Astrocyte (in vitro differentiated cells and primary cell): ENCODE data around the gene SLC16A3. TPM values are rescaled to one million over a fixed set of nuclear protein-coding genes. Genes with fewer than 3 reads are reported as not detected.

ENCODE experiments used
- DNase-seq: peaks from one replicate; pipeline ENCODE4 v3.0.0-alpha.2; 2010; ENCODE audit warnings: low read depth
- FAIRE-seq: peaks from 2 replicates; lab custom pipeline; 2011; peaks lifted over from hg19 to GRCh38; lab: Jason Lieb, UNC
- H2AFZ ChIP-seq: 2 replicates; pipeline ENCODE4 v1.6.0; 2012; ENCODE audit warnings: low read depth, low read length, inconsistent platforms
- H3K27ac ChIP-seq: 2 replicates; pipeline ENCODE4 v1.5.1; 2011; ENCODE audit warnings: low read depth, low read length, inconsistent platforms
- H3K27me3 ChIP-seq: 2 replicates; pipeline ENCODE4 v1.6.0; 2011; ENCODE audit warnings: low read length, inconsistent platforms; ENCODE audit not compliant: insufficient read depth
- H3K36me3 ChIP-seq: 2 replicates; pipeline ENCODE4 v1.5.1; 2011; ENCODE audit warnings: low read length, inconsistent platforms; ENCODE audit not compliant: insufficient read depth
- H3K4me1 ChIP-seq: 2 replicates; pipeline ENCODE4 v1.5.1; 2011; ENCODE audit warnings: low read length, inconsistent platforms; ENCODE audit not compliant: insufficient read depth
- H3K4me2 ChIP-seq: 2 replicates; pipeline ENCODE4 v1.6.0; 2012; ENCODE audit warnings: low read length, inconsistent platforms
- H3K4me3 ChIP-seq: 2 replicates; pipeline ENCODE4 v1.5.1; 2011; ENCODE audit warnings: low read depth, mild to moderate bottlenecking, low read length, inconsistent platforms; ENCODE audit not compliant: insufficient read depth
- H3K79me2 ChIP-seq: 2 replicates; pipeline ENCODE4 v1.6.0; 2012; ENCODE audit warnings: mild to moderate bottlenecking, low read length, inconsistent platforms; ENCODE audit not compliant: insufficient read depth
- H3K9ac ChIP-seq: 2 replicates; pipeline ENCODE4 v1.6.0; 2012; ENCODE audit warnings: mild to moderate bottlenecking, low read length, inconsistent platforms
- H3K9me3 ChIP-seq: 2 replicates; pipeline ENCODE4 v1.5.1; 2012; ENCODE audit warnings: low read depth, mild to moderate bottlenecking, low read length, inconsistent platforms; ENCODE audit not compliant: insufficient read depth
- H4K20me1 ChIP-seq: 2 replicates; pipeline ENCODE4 v1.6.0; 2012; ENCODE audit warnings: low read length, inconsistent platforms; ENCODE audit not compliant: insufficient read depth
- H3K27ac Mint-ChIP-seq: one replicate; pipeline ENCODE4 v1.8.0; 2021; ENCODE audit warnings: mild to moderate bottlenecking, mixed read lengths; ENCODE audit not compliant: unreplicated experiment
- H3K27me3 Mint-ChIP-seq: one replicate; pipeline ENCODE4 v1.8.0; 2021; ENCODE audit warnings: low read depth, mixed read lengths; ENCODE audit not compliant: unreplicated experiment
- H3K36me3 Mint-ChIP-seq: one replicate; pipeline ENCODE4 v1.8.0; 2021; ENCODE audit warnings: low read depth, mixed read lengths; ENCODE audit not compliant: unreplicated experiment
- H3K4me1 Mint-ChIP-seq: one replicate; pipeline ENCODE4 v1.8.0; 2021; ENCODE audit warnings: low read depth, mixed read lengths; ENCODE audit not compliant: unreplicated experiment
- H3K4me3 Mint-ChIP-seq: one replicate; pipeline ENCODE4 v1.8.0; 2021; ENCODE audit warnings: mild to moderate bottlenecking, moderate library complexity, mixed read lengths; ENCODE audit not compliant: unreplicated experiment
- H3K9me3 Mint-ChIP-seq: one replicate; pipeline ENCODE4 v1.8.0; 2021; ENCODE audit warnings: mild to moderate bottlenecking, mixed read lengths; ENCODE audit not compliant: unreplicated experiment
- EZH2 ChIP-seq: IDR thresholded peaks from 2 replicates; pipeline ENCODE4 v1.6.1; 2012; ENCODE audit warnings: mild to moderate bottlenecking, low read length, inconsistent platforms; ENCODE audit not compliant: insufficient read depth
- total RNA-seq: library from RNA; stranded (reverse); gene quantifications from 2 replicates; pipeline ENCODE4 v1.2.1, GENCODE V29; 2021
- TF ChIP-seq, protein P1 (sequence below): IDR thresholded peaks from 2 replicates; pipeline ENCODE4 v1.5.1; 2011; ENCODE audit warnings: low read depth, mild to moderate bottlenecking, inconsistent platforms, low read length, moderate library complexity; ENCODE audit not compliant: insufficient read depth

The SLC16A3 gene
- total RNA-seq, 1 donor from 2014 or later, result 292 TPM

DNA sequence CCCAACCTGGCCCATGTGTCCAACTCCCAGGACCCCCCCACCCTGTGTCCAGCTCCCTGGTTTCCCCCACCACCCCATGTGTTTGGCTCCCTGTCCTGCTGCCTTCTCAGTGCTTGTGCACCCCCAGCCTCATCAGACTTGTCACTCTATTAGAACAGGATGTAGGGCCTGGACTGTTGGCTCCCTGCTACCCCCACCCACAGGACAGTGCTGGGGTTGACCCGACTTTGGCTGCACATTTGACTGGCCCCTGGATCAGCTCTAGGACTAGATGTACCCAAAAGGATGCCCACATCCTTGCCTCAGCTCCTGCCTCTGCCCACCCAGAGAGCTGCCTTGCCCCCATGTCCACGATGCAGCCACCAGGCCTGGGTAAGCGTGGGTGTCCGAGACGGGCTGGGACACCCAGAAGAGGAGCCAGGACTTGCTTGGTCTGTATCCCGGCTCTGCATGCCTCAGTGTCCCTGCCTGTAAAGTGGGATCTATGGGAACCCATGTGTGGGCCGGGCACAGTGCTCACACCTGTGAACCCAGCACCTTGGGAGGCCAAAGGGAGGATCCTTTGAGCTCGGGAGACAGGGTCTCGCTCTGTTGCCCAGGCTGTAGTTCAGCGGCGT is 14.7 kb upstream of the SLC16A3 start:
- no peak overlapping the region for H3K4me2 ChIP-seq
- no peak overlapping the region for H3K9ac ChIP-seq
- TF ChIP-seq, protein P1, sequence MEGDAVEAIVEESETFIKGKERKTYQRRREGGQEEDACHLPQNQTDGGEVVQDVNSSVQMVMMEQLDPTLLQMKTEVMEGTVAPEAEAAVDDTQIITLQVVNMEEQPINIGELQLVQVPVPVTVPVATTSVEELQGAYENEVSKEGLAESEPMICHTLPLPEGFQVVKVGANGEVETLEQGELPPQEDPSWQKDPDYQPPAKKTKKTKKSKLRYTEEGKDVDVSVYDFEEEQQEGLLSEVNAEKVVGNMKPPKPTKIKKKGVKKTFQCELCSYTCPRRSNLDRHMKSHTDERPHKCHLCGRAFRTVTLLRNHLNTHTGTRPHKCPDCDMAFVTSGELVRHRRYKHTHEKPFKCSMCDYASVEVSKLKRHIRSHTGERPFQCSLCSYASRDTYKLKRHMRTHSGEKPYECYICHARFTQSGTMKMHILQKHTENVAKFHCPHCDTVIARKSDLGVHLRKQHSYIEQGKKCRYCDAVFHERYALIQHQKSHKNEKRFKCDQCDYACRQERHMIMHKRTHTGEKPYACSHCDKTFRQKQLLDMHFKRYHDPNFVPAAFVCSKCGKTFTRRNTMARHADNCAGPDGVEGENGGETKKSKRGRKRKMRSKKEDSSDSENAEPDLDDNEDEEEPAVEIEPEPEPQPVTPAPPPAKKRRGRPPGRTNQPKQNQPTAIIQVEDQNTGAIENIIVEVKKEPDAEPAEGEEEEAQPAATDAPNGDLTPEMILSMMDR, result no peak
- no peak for TF ChIP-seq EZH2
- H4K20me1 ChIP-seq, result no peaks in the 10 kb centered on the region
- H3K27me3 Mint-ChIP-seq, result no peaks in the 10 kb centered on the region
- H3K27me3 ChIP-seq, result no peaks in the 10 kb centered on the region
- no peaks in the 10 kb centered on the region for H3K9me3 ChIP-seq
- DNase-seq, result no peak
- no peaks in the 10 kb centered on the region for H3K36me3 Mint-ChIP-seq
- no peak overlapping the region for H3K27ac Mint-ChIP-seq
- H2AFZ ChIP-seq, result no peak overlapping the region
- H3K36me3 ChIP-seq, result no peaks in the 10 kb centered on the region
- peaks cover 47% of the 10 kb centered on the region for H3K4me1 ChIP-seq
- H3K9me3 Mint-ChIP-seq, result no peaks in the 10 kb centered on the region
- no peak for FAIRE-seq
- peak overlapping the region; percentile 67 for H3K4me3 Mint-ChIP-seq
- H3K79me2 ChIP-seq, result peaks cover 12% of the 10 kb centered on the region
- H3K4me1 Mint-ChIP-seq, result peaks cover 14% of the 10 kb centered on the region
- no peak overlapping the region for H3K27ac ChIP-seq
- no peak overlapping the region for H3K4me3 ChIP-seq

DNA sequence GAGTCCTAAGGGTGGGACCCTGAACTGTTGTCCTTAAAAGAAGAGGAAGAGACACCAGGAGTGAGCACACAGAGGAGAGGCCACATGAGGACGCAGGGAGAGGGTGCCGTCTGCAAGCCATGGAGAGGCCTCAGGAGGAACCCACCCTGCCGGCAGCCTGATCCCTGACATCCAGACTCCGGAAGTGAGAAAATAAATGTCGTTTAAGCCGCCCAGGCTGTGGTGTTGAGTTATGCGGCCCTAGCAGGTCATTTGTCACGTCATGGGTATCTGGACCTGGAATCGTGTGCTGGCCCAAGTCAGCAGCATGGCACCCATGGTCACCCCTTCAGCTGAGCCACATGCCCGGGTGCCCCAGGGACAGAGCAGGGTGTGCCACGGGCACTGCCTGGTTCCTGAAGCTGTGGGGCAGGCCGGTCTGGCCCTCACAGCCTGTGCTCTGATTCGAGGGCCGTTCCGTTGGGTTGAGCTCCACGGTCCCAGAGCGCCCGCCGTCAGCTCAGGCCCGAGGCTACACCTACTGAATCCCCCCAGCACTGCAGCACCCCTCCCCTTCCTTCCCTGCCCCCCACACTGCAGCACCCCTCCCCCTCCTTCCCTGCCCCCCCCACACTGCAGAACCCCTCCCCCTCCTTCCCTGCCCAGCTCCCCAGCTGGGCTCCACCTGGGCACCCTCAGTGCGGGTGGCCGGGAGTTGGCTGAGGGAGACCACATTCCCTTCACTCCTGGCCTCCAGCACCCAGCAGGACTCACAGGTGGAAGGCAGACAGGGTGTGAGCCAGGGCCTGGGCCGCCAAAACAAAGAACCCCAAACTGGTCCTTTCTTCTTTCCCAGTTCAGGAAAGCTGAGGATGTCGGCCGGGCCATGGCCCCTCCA is 13.5 kb upstream of the SLC16A3 start:
- H3K4me3 Mint-ChIP-seq, result no peak overlapping the region

More for the DNA sequence above, 13.5 kb upstream of the SLC16A3 start:
- H3K4me1 Mint-ChIP-seq, result peaks cover 14% of the 10 kb centered on the region
- Histone ChIP-seq H3K27me3 (no peaks in the 10 kb centered on the region), H3K27ac (peak overlapping the region; percentile 1), H3K4me1 (peaks cover 47% of the 10 kb centered on the region), H3K9me3 (no peaks in the 10 kb centered on the region), H3K4me3 (no peak overlapping the region), H4K20me1 (no peaks in the 10 kb centered on the region), H3K4me2 (no peak overlapping the region), H2AFZ (no peak overlapping the region), H3K79me2 (peaks cover 12% of the 10 kb centered on the region), H3K36me3 (no peaks in the 10 kb centered on the region), H3K9ac (no peak overlapping the region)
- no peaks in the 10 kb centered on the region for H3K9me3 Mint-ChIP-seq
- FAIRE-seq (no peak), DNase-seq (no peak)
- peak overlapping the region; percentile 86 for H3K27ac Mint-ChIP-seq
- H3K36me3 Mint-ChIP-seq, result no peaks in the 10 kb centered on the region
- no peaks in the 10 kb centered on the region for H3K27me3 Mint-ChIP-seq
- TF ChIP-seq, protein P1, result no peak
- TF ChIP-seq EZH2, result no peak
